Keratinocyte (primary cell): ENCODE results near the gene SLC25A39. TPM values are rescaled to one million over a fixed set of nuclear protein-coding genes. Genes with fewer than 3 reads are reported as not detected.

ENCODE experiments used
- DNase-seq: peaks from one replicate; pipeline ENCODE4 v3.0.0-alpha.2; 2011; ENCODE audit warnings: low read depth, missing footprints, low spot score
- FAIRE-seq: peaks from 2 replicates; lab custom pipeline; 2011; peaks lifted over from hg19 to GRCh38; lab: Jason Lieb, UNC
- H2AFZ ChIP-seq: 2 replicates; pipeline ENCODE4 v1.6.0; 2012; ENCODE audit warnings: low read length, control low read depth, inconsistent platforms; ENCODE audit not compliant: control insufficient read depth
- H3K27ac ChIP-seq: 2 replicates; pipeline ENCODE4 v1.5.1; 2011; ENCODE audit warnings: low read length; ENCODE audit not compliant: control insufficient read depth, insufficient read depth
- H3K27me3 ChIP-seq: 3 replicates; pipeline ENCODE4 v1.6.0; 2011; ENCODE audit warnings: low read length; ENCODE audit not compliant: control insufficient read depth, insufficient read depth; ENCODE audit errors: extremely low read depth
- H3K36me3 ChIP-seq, 2 experiments: 2 replicates in 1 of 2; 3 replicates in 1 of 2; pipeline ENCODE4 v1.5.1; 2011; ENCODE audit warnings: low read length in 2 of 2, mild to moderate bottlenecking in 1 of 2; ENCODE audit not compliant: control insufficient read depth in 2 of 2, insufficient read depth in 2 of 2; ENCODE audit errors: extremely low read depth in 1 of 2
- H3K4me1 ChIP-seq: 3 replicates; pipeline ENCODE4 v1.5.1; 2011; ENCODE audit warnings: low read length; ENCODE audit not compliant: control insufficient read depth, insufficient read depth; ENCODE audit errors: extremely low read depth
- H3K4me2 ChIP-seq: 3 replicates; pipeline ENCODE4 v1.6.0; 2011; ENCODE audit warnings: low read depth, low read length; ENCODE audit not compliant: control insufficient read depth, insufficient read depth; ENCODE audit errors: extremely low read depth
- H3K4me3 ChIP-seq, 3 experiments: fragments of 200-600 bp in 1 of 3; sonication (generic) in 1 of 3; 2 replicates in 2 of 3; 3 replicates in 1 of 3; pipeline ENCODE4 v1.5.1; 2011 to 2016; ENCODE audit warnings: low read length in 3 of 3, mild to moderate bottlenecking in 3 of 3, control low read depth in 2 of 3, inconsistent platforms in 1 of 3, low read depth in 1 of 3, mixed read lengths in 1 of 3, mixed run types in 1 of 3, moderate library complexity in 1 of 3; ENCODE audit not compliant: control insufficient read depth in 2 of 3, insufficient read depth in 2 of 3; ENCODE audit errors: extremely low read depth in 1 of 3
- H3K79me2 ChIP-seq: 2 replicates; pipeline ENCODE4 v1.6.0; 2012; ENCODE audit warnings: low read length; ENCODE audit not compliant: control insufficient read depth, insufficient read depth
- H3K9ac ChIP-seq: 3 replicates; pipeline ENCODE4 v1.6.0; 2011; ENCODE audit warnings: low read length; ENCODE audit not compliant: control insufficient read depth, insufficient read depth; ENCODE audit errors: extremely low read depth
- H3K9me1 ChIP-seq: 3 replicates; pipeline ENCODE4 v1.6.0; 2011; ENCODE audit warnings: low read length; ENCODE audit not compliant: control insufficient read depth, insufficient read depth; ENCODE audit errors: extremely low read depth
- H3K9me3 ChIP-seq: 2 replicates; pipeline ENCODE4 v1.5.1; 2012; ENCODE audit warnings: low read depth, low read length; ENCODE audit not compliant: control insufficient read depth
- H4K20me1 ChIP-seq: 3 replicates; pipeline ENCODE4 v1.6.0; 2011; ENCODE audit warnings: low read length; ENCODE audit not compliant: control insufficient read depth, insufficient read depth; ENCODE audit errors: extremely low read depth
- CTCF ChIP-seq, 3 experiments: IDR thresholded peaks in 1 of 3; conservative IDR thresholded peaks in 1 of 3; optimal IDR thresholded peaks in 1 of 3; 2 replicates in 2 of 3; 3 replicates in 1 of 3; pipeline versions ENCODE3 to v1.5.1; 2011; ENCODE audit warnings: low read length in 3 of 3, mild to moderate bottlenecking in 3 of 3, moderate library complexity in 2 of 3, control low read depth in 1 of 3, inconsistent platforms in 1 of 3; ENCODE audit not compliant: insufficient read depth in 2 of 3; ENCODE audit errors: extremely low read depth in 1 of 3
- EZH2 ChIP-seq: IDR thresholded peaks from one replicate; pipeline ENCODE4 v1.6.1; 2012; ENCODE audit warnings: inconsistent platforms, mild to moderate bottlenecking, low read length, moderate library complexity
- dilution Hi-C: fragments of 300-500 bp; cut with MboI; formaldehyde crosslinking; loops from one replicate; pipeline ENCODE4 v1.7.0; 2020; ENCODE audit warnings: low sequenced_read_pairs; ENCODE audit not compliant: extremely low pct_ligation_motif_present
- polyA plus RNA-seq, 5 experiments: library from polyadenylated mRNA; depleted of rRNA in 3 of 5; stranded (reverse) in 3 of 5; stranded (forward) in 1 of 5; unstranded in 1 of 5; fragments of >200 nt; gene quantifications; 1 replicate in 1 of 5; 2 replicates in 3 of 5; 3 replicates in 1 of 5; pipeline versions ENCODE4 v1.2.1 to v1.2.3, GENCODE V29; 2011 to 2012; ENCODE audit warnings: missing spikeins in 2 of 5, low read depth in 1 of 5, low replicate concordance in 1 of 5

SLC25A39 gene
- polyA plus RNA-seq, 1 donor (not counting 4 experiments of a cell fraction or from before 2014, with no cell fraction given), result 108 TPM

DNA sequence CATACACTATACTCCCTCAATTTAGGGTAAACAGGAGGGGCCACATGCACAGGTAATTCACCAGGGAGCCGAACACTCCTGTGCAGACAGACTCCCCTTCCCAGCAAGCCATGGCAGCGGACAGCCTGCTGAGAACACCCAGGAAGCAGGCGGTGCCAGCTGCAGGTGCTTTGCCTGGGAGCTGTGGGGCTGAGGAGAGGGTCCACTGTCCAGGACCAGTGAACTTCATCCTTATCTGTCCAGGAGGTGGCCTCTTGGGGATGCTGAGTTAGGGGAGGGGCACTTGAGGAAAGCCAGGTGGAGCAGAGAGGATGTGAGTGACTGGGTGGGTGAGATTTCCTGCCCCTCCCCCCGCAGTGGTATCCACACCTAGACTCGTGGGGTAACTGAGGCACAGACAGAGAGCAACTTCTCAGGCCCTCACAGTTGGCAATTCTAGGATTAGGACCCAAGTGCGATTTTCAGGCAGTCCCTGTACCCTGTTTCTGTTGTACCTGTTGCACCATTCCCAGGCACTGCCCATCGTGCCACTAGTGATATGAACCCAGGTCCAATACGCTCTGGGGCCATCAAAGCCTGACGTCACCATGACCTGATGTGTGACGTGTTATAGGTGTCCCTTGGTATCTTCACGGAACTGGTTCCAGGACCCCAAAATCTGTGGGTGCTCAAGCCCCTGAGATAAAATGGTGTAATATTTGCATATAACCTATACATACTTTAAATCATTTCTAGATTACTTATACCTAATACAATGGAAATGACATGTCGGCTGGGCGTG is 21.6 kb upstream of the SLC25A39 start:
- Histone ChIP-seq H3K4me2 (peak overlapping the region; percentile 78), H3K9me1 (no peaks in the 10 kb centered on the region), H3K4me3 (peak overlapping the region; percentile 80 to 93 (median 81)), H4K20me1 (no peaks in the 10 kb centered on the region), H3K9ac (peak overlapping the region; percentile 89), H3K9me3 (no peaks in the 10 kb centered on the region), H3K27ac (peak overlapping the region; percentile 91), H2AFZ (no peak overlapping the region), H3K36me3 (peaks cover 17 to 19% of the 10 kb centered on the region in 2 experiments), H3K27me3 (no peaks in the 10 kb centered on the region), H3K79me2 (peaks cover 15% of the 10 kb centered on the region), H3K4me1 (peaks cover 36% of the 10 kb centered on the region)
- DNase-seq, result no peak
- dilution Hi-C loops, result no loop called here
- TF ChIP-seq CTCF (optimal IDR thresholded peaks at IDR 0.05 in 1 of 3, IDR thresholded peaks at IDR 0.05 in 1 of 3, conservative IDR thresholded peaks at IDR 0.05 in 1 of 3; ENCODE audit: extremely low read depth in 1 of 3, insufficient read depth in 2 of 3, low read length in 3 of 3) (no peak), EZH2 (no peak)
- no peak for FAIRE-seq

DNA sequence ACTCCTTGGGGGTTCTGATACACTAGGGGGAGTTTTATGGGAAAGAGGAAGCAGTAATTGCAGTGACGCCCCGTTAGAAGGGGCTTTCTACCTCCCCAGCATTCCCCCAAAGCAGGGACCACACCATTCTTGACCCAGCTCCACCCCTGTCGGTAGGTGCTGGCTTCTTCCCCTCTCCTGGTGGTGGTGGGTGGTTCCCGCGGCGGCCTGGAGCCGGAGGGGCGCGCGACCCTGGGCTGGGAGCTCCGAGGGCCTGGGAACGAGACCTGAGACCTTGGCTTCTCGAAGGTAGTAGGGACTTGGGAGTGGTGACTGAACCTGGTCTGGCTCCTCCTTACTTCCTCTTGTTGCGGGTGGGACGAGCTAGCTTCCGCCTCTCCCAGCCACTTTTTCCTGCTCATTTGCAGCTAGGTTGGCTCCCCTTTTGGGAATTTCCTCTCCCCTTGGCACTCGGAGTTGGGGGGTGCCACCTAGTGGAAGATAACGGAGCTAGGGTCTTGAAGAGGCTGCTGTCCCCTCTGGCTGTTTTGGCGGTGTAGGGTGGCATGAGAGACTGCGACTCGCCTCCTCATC is 20.9 kb upstream of the SLC25A39 start:
- H2AFZ ChIP-seq, result peak overlapping the region; percentile 38
- peaks cover 12 to 14% of the 10 kb centered on the region in 2 experiments for H3K36me3 ChIP-seq
- no peaks in the 10 kb centered on the region for H3K9me3 ChIP-seq
- peak; percentile 43 to 63 (median 55) for TF ChIP-seq CTCF (optimal IDR thresholded peaks at IDR 0.05 in 1 of 3, IDR thresholded peaks at IDR 0.05 in 1 of 3, conservative IDR thresholded peaks at IDR 0.05 in 1 of 3; ENCODE audit: extremely low read depth in 1 of 3, insufficient read depth in 2 of 3, low read length in 3 of 3)
- TF ChIP-seq EZH2, result no peak
- peaks cover 15% of the 10 kb centered on the region for H3K79me2 ChIP-seq
- peak; percentile 61 for DNase-seq
- no peaks in the 10 kb centered on the region for H4K20me1 ChIP-seq
- peak overlapping the region; percentile 91 for H3K27ac ChIP-seq
- peaks cover 36% of the 10 kb centered on the region for H3K4me1 ChIP-seq
- peak overlapping the region; percentile 80 to 93 (median 81) for H3K4me3 ChIP-seq
- H3K27me3 ChIP-seq, result no peaks in the 10 kb centered on the region
- H3K4me2 ChIP-seq, result peak overlapping the region; percentile 78
- H3K9me1 ChIP-seq, result no peaks in the 10 kb centered on the region
- dilution Hi-C loops, result no loop called here
- peak overlapping the region; percentile 89 for H3K9ac ChIP-seq
- peak; percentile 44 for FAIRE-seq
